Amniotic stem cell (primary cell): ENCODE data around the gene FKBP6.
"Not testable (repeated sequence)": the region's sequence is repeated elsewhere in the genome, so short reads cannot be mapped to it uniquely, and the experiment has no call there.

ENCODE experiments used
- DNase-seq: peaks from one replicate; lab custom pipeline; 2025; lab: John Stamatoyannopoulos, UW

FKBP6 gene

GRCh38 chr7:73324081-73324845 is 3.7 kb upstream of the FKBP6 start:
- peak; percentile 28 for DNase-seq

DNA sequence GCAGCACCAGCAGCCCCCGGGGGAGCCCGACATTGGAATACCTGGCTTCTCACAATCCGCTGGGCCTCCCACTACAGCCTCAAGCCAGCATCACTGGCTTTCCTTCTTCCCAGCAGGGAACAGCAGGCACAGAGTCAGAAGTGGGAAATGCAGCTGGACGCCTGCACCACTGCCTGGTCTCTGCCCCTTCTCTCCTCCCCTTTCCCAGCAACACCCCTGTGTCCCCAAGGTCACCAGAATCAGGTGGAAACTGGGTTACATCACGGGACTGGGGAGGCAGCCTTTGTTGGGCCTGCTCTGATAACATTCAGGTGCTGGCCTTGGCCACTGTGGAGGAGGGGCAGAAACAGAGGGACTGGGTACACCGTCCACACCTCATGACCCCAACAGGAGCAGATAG is 2.5 kb upstream of the FKBP6 start:
- DNase-seq, result not testable (repeated sequence)

DNA sequence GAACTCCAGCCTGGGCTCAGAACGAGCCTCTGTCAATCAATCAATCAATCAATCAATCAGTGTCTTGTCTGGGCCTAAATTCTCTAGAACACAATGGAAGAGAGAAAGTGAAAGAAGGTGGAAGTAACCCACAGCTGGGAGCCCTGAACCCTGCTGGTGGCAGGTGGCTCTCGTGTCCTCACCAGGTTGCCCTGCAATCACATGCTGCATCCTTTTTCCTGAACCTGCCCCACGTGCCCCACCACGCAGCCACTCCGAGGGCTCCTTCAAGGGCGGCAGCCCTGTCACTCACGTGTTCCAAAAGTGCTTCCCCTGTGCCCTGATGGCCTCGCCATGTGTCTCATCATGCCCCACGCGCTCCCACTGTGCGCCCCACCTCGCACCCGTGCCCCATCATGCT is 512 bp upstream of the FKBP6 start:
- not testable (repeated sequence) for DNase-seq

DNA sequence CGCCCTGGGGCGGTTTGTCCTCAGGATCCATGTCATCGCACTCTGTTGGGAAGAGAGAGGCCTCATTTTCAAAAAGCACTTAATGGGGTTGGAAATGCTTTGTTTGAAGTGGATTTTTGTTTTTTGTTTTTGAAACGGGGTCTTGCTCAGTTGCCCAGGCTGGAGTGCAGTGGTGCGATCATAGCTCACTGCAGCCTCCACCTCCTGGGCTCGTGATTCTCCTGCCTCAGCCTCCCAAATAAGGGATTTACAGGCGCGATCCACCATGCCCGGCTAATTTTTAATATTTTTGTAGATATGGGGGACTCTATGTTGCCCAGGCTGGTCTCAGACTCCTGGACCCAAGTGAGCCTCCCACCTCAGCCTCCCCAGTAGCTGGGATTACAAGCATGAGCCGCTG is 735 bp downstream of the FKBP6 start:
- DNase-seq, result no peak

DNA sequence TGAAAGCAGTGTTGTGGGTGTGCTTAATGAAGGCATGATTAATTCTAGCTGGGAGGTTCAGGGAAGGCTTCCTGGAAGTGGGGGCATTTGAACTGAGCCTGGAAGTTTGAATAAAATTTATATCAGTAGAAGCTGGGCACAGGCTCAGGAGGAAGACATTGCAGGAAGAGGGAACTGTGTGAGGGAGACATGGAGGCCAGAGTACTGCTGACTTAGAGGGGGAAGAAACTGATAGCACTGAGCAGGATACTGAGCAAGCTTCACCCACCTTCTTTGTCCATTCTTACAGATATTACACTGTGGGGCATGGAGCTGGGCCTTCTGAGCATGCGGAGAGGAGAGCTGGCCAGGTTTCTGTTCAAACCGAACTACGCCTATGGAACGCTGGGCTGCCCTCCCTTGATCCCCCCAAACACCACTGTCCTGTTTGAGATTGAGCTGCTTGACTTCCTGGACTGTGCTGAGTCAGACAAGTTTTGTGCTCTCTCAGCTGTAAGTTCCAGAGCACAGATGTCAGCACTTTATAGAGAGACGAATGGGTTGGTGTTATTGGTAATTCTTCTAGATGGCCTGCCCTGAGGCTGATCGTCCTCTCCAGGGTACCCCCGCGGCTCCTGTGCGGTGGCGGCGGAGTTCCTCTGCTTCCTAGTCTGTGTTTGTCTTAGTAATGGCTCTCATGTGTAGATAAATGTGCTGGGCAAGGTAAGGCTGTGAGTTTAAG is 2.1 kb downstream of the FKBP6 start:
- no peak for DNase-seq

DNA sequence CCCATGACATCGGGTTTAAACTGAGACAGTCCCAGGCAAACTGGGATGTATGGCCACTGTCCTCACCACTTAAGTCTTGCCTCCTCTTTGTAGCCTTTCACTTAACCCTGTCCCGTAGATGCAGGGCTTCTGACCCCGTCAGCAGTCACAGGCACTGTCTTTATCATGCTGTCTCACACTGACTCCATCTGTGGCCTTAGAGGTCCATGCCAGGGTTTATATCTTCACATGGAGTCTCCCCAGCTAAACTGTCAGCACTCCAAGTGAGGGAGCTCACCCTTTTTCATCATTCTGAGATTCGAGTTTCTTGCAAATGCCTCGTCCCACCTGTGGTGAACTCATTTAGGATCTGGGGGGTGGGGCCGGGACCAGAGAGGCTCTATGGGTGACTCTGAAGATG is 2.8 kb downstream of the FKBP6 start:
- DNase-seq, result no peak

DNA sequence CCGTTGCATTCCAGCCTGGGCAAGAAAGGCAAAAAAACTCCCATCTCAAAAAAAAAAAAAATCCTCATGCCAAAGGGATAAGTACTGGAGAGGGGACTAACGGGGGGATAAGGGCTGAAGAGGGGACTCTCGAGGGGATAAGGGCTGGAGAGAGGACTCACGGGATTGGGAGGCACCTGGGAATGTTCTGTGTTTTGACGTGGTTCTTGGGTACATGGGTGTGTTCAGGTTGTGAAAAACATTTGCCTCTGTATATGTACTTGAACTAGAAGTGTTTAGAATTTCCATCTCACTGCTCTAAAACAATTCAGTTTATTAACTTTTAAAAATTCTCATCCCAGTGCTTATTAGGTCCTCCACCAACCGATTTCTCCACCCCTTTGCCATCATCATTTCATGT is 4.5 kb downstream of the FKBP6 start:
- no peak for DNase-seq

- no peak for DNase-seq
Measured at GRCh38 chr7:73338321-73338720, 10.4 kb downstream of the FKBP6 start.

DNA sequence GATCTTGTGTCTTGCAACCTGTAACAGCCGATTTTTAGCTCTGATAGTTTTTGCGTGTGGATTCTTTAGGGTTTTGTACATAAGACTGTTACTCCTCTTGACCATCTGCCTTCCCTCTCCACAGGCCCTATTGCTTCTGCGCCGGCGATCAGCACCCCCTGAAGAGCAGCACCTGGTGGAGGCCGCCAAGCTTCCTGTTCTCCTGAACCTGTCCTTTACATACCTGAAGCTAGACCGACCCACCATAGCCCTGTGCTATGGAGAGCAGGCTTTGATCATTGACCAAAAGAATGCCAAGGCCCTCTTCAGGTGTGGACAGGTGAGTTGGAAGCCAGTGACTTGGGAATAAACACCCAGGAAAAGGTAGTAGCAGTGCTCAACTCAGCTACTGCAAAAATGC is 12.6 kb downstream of the FKBP6 start:
- no peak for DNase-seq

DNA sequence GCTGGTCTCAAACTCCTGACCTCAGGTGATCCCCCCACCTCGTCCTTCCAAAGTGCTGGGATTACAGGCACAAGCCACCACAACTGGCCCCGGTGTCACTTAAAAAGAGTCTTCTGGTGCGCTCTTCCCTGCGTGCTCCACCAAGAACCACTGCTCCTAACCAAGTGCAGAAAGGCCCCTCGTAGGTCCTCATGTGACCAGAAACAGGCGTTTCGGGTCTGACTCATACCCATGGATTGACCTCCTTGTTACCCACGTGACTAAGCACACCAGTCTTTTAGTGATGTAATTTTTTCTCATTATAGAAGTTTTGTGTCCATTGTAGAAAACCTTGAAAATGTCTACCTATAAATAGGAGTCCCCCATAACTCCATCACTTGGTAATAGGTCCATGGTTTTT is 13.9 kb downstream of the FKBP6 start:
- DNase-seq, result no peak

DNA sequence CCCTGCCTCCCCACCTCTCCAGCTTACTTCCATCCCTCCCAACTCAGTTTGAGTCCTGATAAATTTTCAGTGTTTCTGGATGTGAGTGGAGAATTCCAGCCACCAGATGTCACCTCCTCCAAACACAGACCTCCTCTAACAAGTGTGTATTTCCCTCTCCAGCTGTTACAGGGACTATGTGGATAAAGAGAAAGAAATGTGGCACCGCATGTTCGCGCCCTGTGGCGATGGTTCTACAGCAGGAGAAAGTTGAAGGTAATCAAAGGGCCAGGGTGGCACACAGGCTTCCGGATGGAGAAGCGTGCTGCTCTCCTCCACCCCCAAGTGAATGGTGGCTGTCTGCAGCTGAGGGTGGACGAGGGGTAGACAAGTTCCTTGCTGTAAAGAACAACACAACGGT is 14.7 kb downstream of the FKBP6 start:
- DNase-seq, result no peak

GRCh38 chr7:73343671-73344380 is 15.9 kb downstream of the FKBP6 start:
- DNase-seq, result no peak

- no peak for DNase-seq
Measured at GRCh38 chr7:73345538-73345937, 17.6 kb downstream of the FKBP6 start.

GRCh38 chr7:73345951-73346350 is 18.0 kb downstream of the FKBP6 start:
- no peak for DNase-seq

GRCh38 chr7:73349763-73350162 is 21.8 kb downstream of the FKBP6 start:
- no peak for DNase-seq

DNA sequence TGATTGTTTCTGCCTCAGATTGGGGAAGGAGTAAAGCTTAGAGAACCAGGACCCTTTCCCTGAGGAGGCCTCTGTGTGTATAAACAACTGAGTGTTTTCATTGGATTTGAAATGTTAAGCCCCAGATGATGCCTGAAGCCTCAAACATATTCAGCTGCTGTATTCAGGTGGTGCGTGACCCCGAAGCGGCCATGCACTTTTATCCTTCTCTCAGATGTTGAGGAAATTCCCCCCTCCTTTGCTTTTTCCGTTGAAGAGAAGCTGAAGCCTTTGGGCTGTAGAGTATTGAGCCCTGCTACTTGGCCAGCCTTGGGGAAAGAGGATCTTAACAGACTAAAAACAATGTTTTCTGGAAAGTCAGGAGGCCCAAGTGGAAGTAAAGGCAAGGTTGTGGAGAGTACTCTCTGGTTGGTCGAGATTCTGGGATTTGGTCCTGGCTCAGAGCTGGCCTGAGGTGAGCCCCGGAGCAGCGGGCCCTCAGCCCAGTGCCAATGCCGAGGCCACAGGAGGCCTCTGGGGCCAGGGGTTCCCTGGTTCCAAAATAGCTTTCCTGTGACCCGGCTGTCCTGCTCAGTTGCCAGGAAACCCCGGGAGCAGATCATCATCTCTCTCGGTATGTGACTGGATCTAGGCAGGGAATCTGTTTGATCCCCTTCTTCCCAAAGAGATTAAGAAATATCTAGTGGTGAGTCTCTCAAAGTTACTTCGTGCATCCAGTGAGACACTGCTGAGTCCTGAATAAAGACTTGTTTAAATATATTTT is 22.5 kb downstream of the FKBP6 start:
- DNase-seq, result no peak

GRCh38 chr7:73351447-73352167 is 23.6 kb downstream of the FKBP6 start:
- DNase-seq, result no peak

DNA sequence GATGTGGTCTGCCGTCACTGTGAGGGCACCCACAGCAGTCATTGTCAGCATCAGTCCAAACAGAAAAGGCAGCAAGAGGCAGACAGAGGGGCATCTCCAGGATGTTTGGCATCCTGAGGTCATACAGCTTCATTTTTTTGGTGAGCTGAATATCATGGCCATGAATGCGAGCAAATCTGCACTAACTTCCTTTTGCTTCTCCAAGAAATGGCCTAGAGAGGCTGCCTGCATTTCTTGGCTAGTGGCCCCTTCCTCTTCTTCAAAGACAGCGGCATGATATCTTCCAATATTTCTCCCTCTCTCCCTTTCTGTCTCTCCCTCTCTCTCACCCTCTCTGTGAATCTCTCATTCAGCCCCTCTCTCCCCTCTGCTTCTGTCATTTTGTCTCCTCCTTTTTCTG is 24.8 kb downstream of the FKBP6 start:
- no peak for DNase-seq

DNA sequence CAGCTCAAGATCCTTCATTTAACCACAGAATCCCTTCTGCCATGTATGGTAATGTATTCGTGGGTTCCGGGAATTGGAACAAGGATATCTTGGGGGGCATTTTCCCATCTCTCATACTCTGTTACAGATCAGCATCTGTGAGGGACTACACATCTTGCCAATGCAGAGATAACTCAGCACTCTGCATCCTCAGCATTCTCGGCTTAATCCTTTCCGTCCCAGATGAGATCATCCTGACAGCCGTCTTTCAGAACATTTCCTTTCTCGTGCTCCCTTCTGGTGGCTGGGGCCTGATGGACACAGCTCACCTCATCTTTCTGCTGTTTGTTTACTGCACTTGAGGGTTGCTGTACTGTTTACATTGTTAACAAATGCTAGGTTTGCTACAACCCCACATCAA is 25.3 kb downstream of the FKBP6 start:
- no peak for DNase-seq

DNA sequence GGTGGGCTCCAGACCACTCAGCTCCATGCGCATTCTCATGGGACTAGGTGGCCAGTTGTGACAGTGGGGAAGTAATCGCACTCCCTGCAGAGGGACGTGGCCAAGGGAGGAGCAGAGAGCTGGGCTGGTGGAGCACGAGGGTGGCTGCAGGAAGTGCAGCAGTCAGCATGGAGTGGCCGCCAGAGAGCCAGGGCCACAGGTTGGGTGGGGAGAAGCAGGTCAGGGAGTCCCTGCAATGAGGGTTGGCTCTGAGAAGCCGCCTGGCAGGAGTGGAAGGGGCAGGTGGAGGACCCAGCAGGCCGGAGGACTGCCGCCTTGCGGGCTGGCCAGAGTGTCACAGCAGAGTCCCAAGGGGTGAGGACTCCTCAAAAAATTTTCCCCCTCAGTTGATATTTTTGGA is 26.2 kb downstream of the FKBP6 start:
- no peak for DNase-seq

- no peak for DNase-seq
Measured at GRCh38 chr7:73354821-73355220, 26.9 kb downstream of the FKBP6 start.

GRCh38 chr7:73356159-73356558 is 28.2 kb downstream of the FKBP6 start:
- no peak for DNase-seq
